Neuronal stem cell (in vitro differentiated cells): ENCODE measurements around the gene HOXB1.
A peak's percentile ranks its signal among the peaks of the same experiment; 100 is the strongest.

ENCODE experiments used
- DNase-seq: peaks from one replicate; pipeline ENCODE4 v3.0.0-alpha.2; 2013; ENCODE audit warnings: low spot score
- H2AFZ ChIP-seq: one replicate; pipeline ENCODE4 v1.6.1; 2013; ENCODE audit warnings: mild to moderate bottlenecking, low read length, inconsistent platforms
- H2AK5ac ChIP-seq: 2 replicates; pipeline ENCODE4 v1.6.1; 2013; ENCODE audit warnings: low read depth, mild to moderate bottlenecking, inconsistent platforms, low read length, moderate library complexity, mixed read lengths
- H2BK120ac ChIP-seq: 2 replicates; pipeline ENCODE4 v1.6.1; 2013; ENCODE audit warnings: low read depth, mild to moderate bottlenecking, inconsistent platforms, low read length, moderate library complexity, mixed read lengths
- H2BK12ac ChIP-seq: one replicate; pipeline ENCODE4 v1.6.1; 2013; ENCODE audit warnings: low read length, inconsistent platforms
- H2BK15ac ChIP-seq: 2 replicates; pipeline ENCODE4 v1.6.1; 2013; ENCODE audit warnings: mild to moderate bottlenecking, low read length, inconsistent platforms, mixed read lengths
- H2BK5ac ChIP-seq: one replicate; pipeline ENCODE4 v1.6.1; 2013; ENCODE audit warnings: inconsistent platforms, mild to moderate bottlenecking, low read length, moderate library complexity
- H3K14ac ChIP-seq: one replicate; pipeline ENCODE4 v1.6.1; 2013; ENCODE audit warnings: low read length, inconsistent platforms
- H3K18ac ChIP-seq: 2 replicates; pipeline ENCODE4 v1.6.1; 2013; ENCODE audit warnings: low read length, inconsistent platforms
- H3K23ac ChIP-seq: 2 replicates; pipeline ENCODE4 v1.6.1; 2013; ENCODE audit warnings: low read depth, mild to moderate bottlenecking, mixed read lengths, low read length, inconsistent platforms; ENCODE audit not compliant: poor library complexity
- H3K27ac ChIP-seq: replicated peaks from 3 replicates; pipeline ENCODE4 v1.5.1; 2013; ENCODE audit warnings: low read length, inconsistent platforms
- H3K27me3 ChIP-seq, 3 experiments: 2 replicates each; pipeline ENCODE4 v1.6.1; 2013; ENCODE audit warnings: low read length in 3 of 3, mild to moderate bottlenecking in 2 of 3, inconsistent platforms in 1 of 3, low read depth in 1 of 3, mixed read lengths in 1 of 3, moderate library complexity in 1 of 3; ENCODE audit not compliant: control insufficient read depth in 3 of 3, insufficient read depth in 3 of 3
- H3K36me3 ChIP-seq, 2 donors: replicated peaks in 1 of 2; 2 replicates each; pipeline ENCODE4 v1.6.1; 2013; ENCODE audit warnings: low read length in 2 of 2; ENCODE audit not compliant: control insufficient read depth in 2 of 2, insufficient read depth in 2 of 2
- H3K4ac ChIP-seq: 2 replicates; pipeline ENCODE4 v1.6.1; 2013; ENCODE audit warnings: inconsistent platforms, mild to moderate bottlenecking, low read length, moderate library complexity
- H3K4me1 ChIP-seq, 2 donors: 1 replicate in 1 of 2; 2 replicates in 1 of 2; pipeline ENCODE4 v1.6.1; 2013; ENCODE audit warnings: low read length in 2 of 2, low read depth in 1 of 2; ENCODE audit not compliant: control insufficient read depth in 2 of 2, insufficient read depth in 1 of 2
- H3K4me2 ChIP-seq: one replicate; pipeline ENCODE4 v1.6.1; 2013; ENCODE audit warnings: mild to moderate bottlenecking, low read length, inconsistent platforms; ENCODE audit not compliant: insufficient read depth, poor library complexity, severe bottlenecking
- H3K4me3 ChIP-seq, 2 donors: 2 replicates each; pipeline ENCODE4 v1.5.1; 2013; ENCODE audit warnings: low read length in 2 of 2, mild to moderate bottlenecking in 2 of 2, inconsistent platforms in 1 of 2, moderate library complexity in 1 of 2
- H3K79me1 ChIP-seq: one replicate; pipeline ENCODE4 v1.6.1; 2013; ENCODE audit warnings: low read depth, mild to moderate bottlenecking, inconsistent platforms, low read length, moderate library complexity
- H3K9ac ChIP-seq: one replicate; pipeline ENCODE4 v1.6.1; 2013; ENCODE audit warnings: mild to moderate bottlenecking, low read depth, low read length, inconsistent platforms; ENCODE audit not compliant: poor library complexity
- H3K9me3 ChIP-seq, 2 donors: replicated peaks in 1 of 2; 2 replicates each; pipeline versions ENCODE3 to v1.6.1; 2013; ENCODE audit warnings: low read length in 2 of 2, mild to moderate bottlenecking in 2 of 2, inconsistent platforms in 1 of 2, low read depth in 1 of 2, mixed read lengths in 1 of 2, moderate library complexity in 1 of 2; ENCODE audit not compliant: control insufficient read depth in 2 of 2, insufficient read depth in 1 of 2
- H4K8ac ChIP-seq: one replicate; pipeline ENCODE4 v1.6.1; 2013; ENCODE audit warnings: low read depth, mild to moderate bottlenecking, inconsistent platforms, low read length, moderate library complexity
- H4K91ac ChIP-seq: one replicate; pipeline ENCODE4 v1.6.1; 2013; ENCODE audit warnings: low read length, low read depth, mild to moderate bottlenecking, inconsistent platforms; ENCODE audit not compliant: poor library complexity
- WGBS, 2 donors: extraction: QIAGEN DNeasy Blood & Tissue Kit; methylation state at CpG; one replicate each; pipeline ENCODE4 v1.1.7; 2013; ENCODE audit warnings: missing lambda C conversion rate in 2 of 2, mixed read lengths in 1 of 2; ENCODE audit not compliant: insufficient read length in 2 of 2, insufficient replicate concordance in 1 of 2; ENCODE audit errors: extremely low coverage in 2 of 2; 5-methylcytosine and 5-hydroxymethylcytosine counted together

The HOXB1 gene

DNA sequence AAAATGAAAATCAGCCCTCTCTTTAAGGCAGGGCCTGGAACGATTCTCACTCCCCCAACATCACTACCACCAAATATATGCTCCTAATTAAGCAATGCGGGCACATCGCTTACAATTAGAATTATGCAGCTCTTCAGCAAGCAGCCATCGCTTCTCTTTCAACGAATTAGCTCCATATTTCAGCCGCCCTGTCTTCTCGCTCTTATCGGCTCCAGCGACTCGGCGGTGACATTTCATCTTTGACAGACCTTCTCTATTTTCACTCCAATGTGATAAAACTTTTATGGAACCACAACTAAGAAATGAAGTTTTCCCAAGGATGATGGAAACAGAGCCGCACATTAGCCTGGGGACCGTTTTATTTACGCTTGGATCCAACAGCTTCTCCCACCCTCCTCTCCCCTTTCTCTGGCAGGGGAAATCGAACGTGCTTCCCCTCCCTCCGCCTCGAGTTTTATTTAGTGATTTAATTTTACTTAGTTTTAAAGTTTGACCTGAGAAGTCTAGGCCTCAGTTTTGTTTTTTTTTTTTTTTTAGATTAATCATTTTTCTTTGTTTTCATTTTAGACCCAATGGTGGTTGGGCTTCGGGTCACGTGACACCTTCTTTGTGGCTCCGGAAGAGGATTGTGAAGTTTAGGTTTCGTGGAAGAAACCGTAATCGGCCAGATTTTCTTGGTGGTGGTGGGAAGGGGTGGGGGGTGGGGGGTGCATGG lies 17.2 kb upstream of the HOXB1 start:
- DNase-seq, result no peak
- Histone ChIP-seq H3K9me3 (peaks cover 0 to 6% of the 10 kb centered on the region in 2 donors), H3K27me3 (peaks cover 53 to 96% (median 88%) of the 10 kb centered on the region in 3 experiments), H3K4me3 (peak overlapping the region in 1 of 2 donors; percentile 23), H2BK12ac (no peak overlapping the region), H2BK15ac (no peak overlapping the region), H3K9ac (no peak overlapping the region), H2AFZ (peak overlapping the region; percentile 15), H3K27ac (no peak overlapping the region), H3K23ac (no peak overlapping the region), H4K8ac (no peak overlapping the region), H2AK5ac (no peak overlapping the region), H2BK5ac (no peak overlapping the region), H4K91ac (no peak overlapping the region), H3K14ac (no peak overlapping the region), H3K36me3 (no peaks in the 10 kb centered on the region), H2BK120ac (no peak overlapping the region), H3K4me2 (no peak overlapping the region), H3K79me1 (no peaks in the 10 kb centered on the region), H3K18ac (no peak overlapping the region), H3K4ac (no peak overlapping the region), H3K4me1 (no peaks in the 10 kb centered on the region)
- no CpG with 5 or more reads among the region's 24 CpGs for WGBS, 2 donors

- Histone ChIP-seq H3K4me3 (peak overlapping the region in 1 of 2 donors; percentile 23), H3K27ac (no peak overlapping the region)
Measured at GRCh38 chr17:48546924-48547807, 16.4 kb upstream of the HOXB1 start.

GRCh38 chr17:48546137-48546923 lies 15.5 kb upstream of the HOXB1 start:
- Histone ChIP-seq H2AK5ac (no peak overlapping the region), H3K4me1 (no peaks in the 10 kb centered on the region), H2BK5ac (no peak overlapping the region), H3K9me3 (peaks cover 0 to 4% of the 10 kb centered on the region in 2 donors), H2BK120ac (no peak overlapping the region), H3K9ac (no peak overlapping the region), H3K27me3 (peaks cover 52 to 94% (median 89%) of the 10 kb centered on the region in 3 experiments), H3K18ac (no peak overlapping the region), H2BK12ac (no peak overlapping the region), H3K79me1 (no peaks in the 10 kb centered on the region), H3K23ac (no peak overlapping the region), H3K4ac (no peak overlapping the region), H3K36me3 (no peaks in the 10 kb centered on the region), H4K91ac (no peak overlapping the region), H2BK15ac (no peak overlapping the region), H3K4me3 (peak overlapping the region in 1 of 2 donors; percentile 23), H3K4me2 (no peak overlapping the region), H3K14ac (no peak overlapping the region), H2AFZ (no peak overlapping the region), H3K27ac (no peak overlapping the region), H4K8ac (no peak overlapping the region)
- no CpG with 5 or more reads among the region's 10 CpGs for WGBS, 2 donors
- no peak for DNase-seq

More at GRCh38 chr17:48546924-48547807, 16.4 kb upstream of the HOXB1 start:
- no peak overlapping the region for H2BK15ac ChIP-seq
- H2AFZ ChIP-seq, result no peak overlapping the region
- H2BK5ac ChIP-seq, result no peak overlapping the region
- WGBS, 2 donors, result no CpG with 5 or more reads among the region's 10 CpGs
- no peak overlapping the region for H2BK12ac ChIP-seq
- no peak overlapping the region for H2BK120ac ChIP-seq
- no peak overlapping the region for H3K4me2 ChIP-seq
- no peak overlapping the region for H3K23ac ChIP-seq
- no peak overlapping the region for H3K9ac ChIP-seq
- no peaks in the 10 kb centered on the region for H3K79me1 ChIP-seq
- H3K27me3 ChIP-seq, result peaks cover 53 to 94% (median 90%) of the 10 kb centered on the region in 3 experiments
- no peak overlapping the region for H3K14ac ChIP-seq
- peaks cover 0 to 4% of the 10 kb centered on the region in 2 donors for H3K9me3 ChIP-seq
- H3K36me3 ChIP-seq, result no peaks in the 10 kb centered on the region
- no peak overlapping the region for H3K4ac ChIP-seq
- H3K4me1 ChIP-seq, result no peaks in the 10 kb centered on the region
- H3K18ac ChIP-seq, result no peak overlapping the region
- no peak overlapping the region for H4K91ac ChIP-seq
- H4K8ac ChIP-seq, result no peak overlapping the region
- no peak for DNase-seq
- no peak overlapping the region for H2AK5ac ChIP-seq
